Mucosa of rectum (tissue), 2 donors: Measurements from ENCODE around the gene PTPRG.

Source experiments
- H3K27ac ChIP-seq, 2 donors: one replicate each; pipeline ENCODE4 v1.7.0; 2013; ENCODE audit warnings: inconsistent platforms in 2 of 2, low read depth in 2 of 2, low read length in 2 of 2
- H3K27me3 ChIP-seq, 2 donors: one replicate each; pipeline ENCODE4 v1.7.0; 2013; ENCODE audit warnings: low read length in 2 of 2; ENCODE audit not compliant: control insufficient read depth in 2 of 2, insufficient read depth in 2 of 2
- H3K36me3 ChIP-seq, 2 donors: one replicate each; pipeline ENCODE4 v1.7.0; 2013; ENCODE audit warnings: low read length in 2 of 2; ENCODE audit not compliant: control insufficient read depth in 2 of 2, insufficient read depth in 2 of 2
- H3K4me1 ChIP-seq, 2 donors: one replicate each; pipeline ENCODE4 v1.7.0; 2013; ENCODE audit warnings: low read length in 2 of 2, mild to moderate bottlenecking in 1 of 2; ENCODE audit not compliant: control insufficient read depth in 2 of 2, insufficient read depth in 2 of 2
- H3K4me3 ChIP-seq, 2 donors: one replicate each; pipeline ENCODE4 v1.7.0; 2013; ENCODE audit warnings: low read length in 2 of 2
- H3K9ac ChIP-seq, 2 donors: one replicate each; pipeline ENCODE4 v1.7.0; 2013; ENCODE audit warnings: low read length in 2 of 2, low read depth in 1 of 2, mild to moderate bottlenecking in 1 of 2
- H3K9me3 ChIP-seq, 2 donors: one replicate each; pipeline ENCODE4 v1.7.0; 2013; ENCODE audit warnings: low read length in 2 of 2; ENCODE audit not compliant: control insufficient read depth in 2 of 2
- donor health status: healthy.
- donor health status: Normal muscosa, but diverticular disease.

The PTPRG gene

GRCh38 chr3:61858054-61858453 is 296.7 kb downstream of the PTPRG start:
- peaks cover 0 to 7% of the 10 kb centered on the region in 2 donors for H3K4me1 ChIP-seq
- H3K4me3 ChIP-seq: no peak overlapping the region
- no peaks in the 10 kb centered on the region for H3K27me3 ChIP-seq
- no peak overlapping the region for H3K9ac ChIP-seq
- no peaks in the 10 kb centered on the region for H3K36me3 ChIP-seq
- no peak overlapping the region for H3K27ac ChIP-seq
- H3K9me3 ChIP-seq: no peaks in the 10 kb centered on the region

- Histone ChIP-seq H3K27me3 (no peaks in the 10 kb centered on the region), H3K4me1 (peaks cover 0 to 8% of the 10 kb centered on the region in 2 donors), H3K27ac (no peak overlapping the region), H3K36me3 (no peaks in the 10 kb centered on the region), H3K4me3 (no peak overlapping the region), H3K9me3 (no peaks in the 10 kb centered on the region), H3K9ac (no peak overlapping the region)
Observed at GRCh38 chr3:61861410-61861809, 300.0 kb downstream of the PTPRG start.

- H3K4me1 ChIP-seq: peaks cover 0 to 8% of the 10 kb centered on the region in 2 donors
- H3K27ac ChIP-seq: peak overlapping the region in 1 of 2 donors; percentile 11
Observed at GRCh38 chr3:61862614-61863289, 301.4 kb downstream of the PTPRG start.

GRCh38 chr3:61863579-61863978 is 302.2 kb downstream of the PTPRG start:
- no peaks in the 10 kb centered on the region for H3K27me3 ChIP-seq
- H3K27ac ChIP-seq: no peak overlapping the region
- peaks cover 0 to 8% of the 10 kb centered on the region in 2 donors for H3K4me1 ChIP-seq

More at GRCh38 chr3:61862614-61863289, 301.4 kb downstream of the PTPRG start:
- Histone ChIP-seq H3K9me3 (no peaks in the 10 kb centered on the region), H3K9ac (no peak overlapping the region), H3K27me3 (no peaks in the 10 kb centered on the region), H3K4me3 (no peak overlapping the region), H3K36me3 (no peaks in the 10 kb centered on the region)

GRCh38 chr3:61864886-61865285 is 303.5 kb downstream of the PTPRG start:
- H3K4me3 ChIP-seq: no peak overlapping the region
- no peak overlapping the region for H3K27ac ChIP-seq
- no peaks in the 10 kb centered on the region for H3K9me3 ChIP-seq
- H3K9ac ChIP-seq: no peak overlapping the region
- no peaks in the 10 kb centered on the region for H3K27me3 ChIP-seq
- peaks cover 0 to 8% of the 10 kb centered on the region in 2 donors for H3K4me1 ChIP-seq
- no peaks in the 10 kb centered on the region for H3K36me3 ChIP-seq

More at GRCh38 chr3:61863579-61863978, 302.2 kb downstream of the PTPRG start:
- no peaks in the 10 kb centered on the region for H3K9me3 ChIP-seq
- no peaks in the 10 kb centered on the region for H3K36me3 ChIP-seq
- H3K4me3 ChIP-seq: no peak overlapping the region
- no peak overlapping the region for H3K9ac ChIP-seq

GRCh38 chr3:61865466-61866152 is 304.2 kb downstream of the PTPRG start:
- Histone ChIP-seq H3K9me3 (no peaks in the 10 kb centered on the region), H3K27ac (no peak overlapping the region), H3K27me3 (no peaks in the 10 kb centered on the region), H3K4me3 (no peak overlapping the region), H3K4me1 (peaks cover 0 to 8% of the 10 kb centered on the region in 2 donors), H3K9ac (no peak overlapping the region), H3K36me3 (no peaks in the 10 kb centered on the region)

- Histone ChIP-seq H3K27ac (no peak overlapping the region), H3K27me3 (no peaks in the 10 kb centered on the region), H3K9ac (no peak overlapping the region), H3K4me3 (no peak overlapping the region), H3K36me3 (no peaks in the 10 kb centered on the region), H3K9me3 (no peaks in the 10 kb centered on the region), H3K4me1 (peaks cover 0 to 8% of the 10 kb centered on the region in 2 donors)
Observed at GRCh38 chr3:61866153-61866542, 304.8 kb downstream of the PTPRG start.

GRCh38 chr3:61866961-61867461 is 305.6 kb downstream of the PTPRG start:
- Histone ChIP-seq H3K9me3 (no peaks in the 10 kb centered on the region), H3K27me3 (no peaks in the 10 kb centered on the region), H3K27ac (no peak overlapping the region), H3K4me3 (no peak overlapping the region), H3K9ac (no peak overlapping the region), H3K4me1 (peaks cover 0 to 8% of the 10 kb centered on the region in 2 donors), H3K36me3 (no peaks in the 10 kb centered on the region)

GRCh38 chr3:61868499-61868898 is 307.1 kb downstream of the PTPRG start:
- Histone ChIP-seq H3K27ac (no peak overlapping the region), H3K9me3 (no peaks in the 10 kb centered on the region), H3K9ac (no peak overlapping the region), H3K4me1 (no peaks in the 10 kb centered on the region), H3K36me3 (no peaks in the 10 kb centered on the region), H3K4me3 (no peak overlapping the region), H3K27me3 (no peaks in the 10 kb centered on the region)

GRCh38 chr3:61869371-61869770 is 308.0 kb downstream of the PTPRG start:
- no peak overlapping the region for H3K27ac ChIP-seq
- no peak overlapping the region for H3K9ac ChIP-seq
- no peak overlapping the region for H3K4me3 ChIP-seq
- no peaks in the 10 kb centered on the region for H3K27me3 ChIP-seq
- no peaks in the 10 kb centered on the region for H3K36me3 ChIP-seq
- no peaks in the 10 kb centered on the region for H3K4me1 ChIP-seq
- H3K9me3 ChIP-seq: no peaks in the 10 kb centered on the region
